ENCODE data around the gene SUFU.

SUFU gene

DNA sequence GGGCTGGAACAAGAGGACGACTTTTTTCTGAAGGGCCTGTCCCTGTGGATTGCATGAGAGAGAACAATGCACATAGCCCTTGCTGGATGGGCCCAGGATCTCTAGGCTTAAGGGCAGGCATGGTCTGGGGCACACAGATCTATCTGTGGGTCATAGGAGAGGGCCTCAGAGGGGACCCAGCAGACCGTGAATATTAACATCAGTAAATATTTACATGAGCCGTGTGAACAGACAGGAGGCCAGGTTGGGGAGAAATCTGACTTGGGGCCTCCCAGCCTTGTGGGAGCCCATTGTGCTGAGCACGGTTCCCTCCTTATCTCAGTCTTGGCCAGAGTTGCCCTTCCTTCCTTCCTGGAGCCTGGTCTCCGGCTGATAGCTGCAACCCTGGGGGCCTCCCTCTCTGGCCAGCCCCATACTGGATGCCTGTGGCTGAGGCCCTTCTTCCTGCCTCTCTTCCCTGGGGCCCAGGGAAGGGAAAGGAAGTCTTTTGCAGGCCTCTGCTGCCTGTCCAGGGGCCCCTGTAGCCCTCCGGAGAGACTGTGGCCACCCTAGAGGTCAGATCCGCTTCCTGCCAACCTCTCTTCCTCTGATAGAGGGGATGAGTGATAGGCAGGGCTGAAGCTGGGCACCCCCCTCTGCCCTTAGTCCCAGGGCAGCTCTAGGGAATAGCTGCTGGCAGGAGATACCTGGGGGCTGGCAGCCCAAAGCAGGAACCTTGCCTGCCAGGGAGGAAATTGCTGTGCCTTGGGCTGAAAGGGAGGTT, 96.0 kb downstream of the SUFU start:
- DNase-seq, result no peak

DNA sequence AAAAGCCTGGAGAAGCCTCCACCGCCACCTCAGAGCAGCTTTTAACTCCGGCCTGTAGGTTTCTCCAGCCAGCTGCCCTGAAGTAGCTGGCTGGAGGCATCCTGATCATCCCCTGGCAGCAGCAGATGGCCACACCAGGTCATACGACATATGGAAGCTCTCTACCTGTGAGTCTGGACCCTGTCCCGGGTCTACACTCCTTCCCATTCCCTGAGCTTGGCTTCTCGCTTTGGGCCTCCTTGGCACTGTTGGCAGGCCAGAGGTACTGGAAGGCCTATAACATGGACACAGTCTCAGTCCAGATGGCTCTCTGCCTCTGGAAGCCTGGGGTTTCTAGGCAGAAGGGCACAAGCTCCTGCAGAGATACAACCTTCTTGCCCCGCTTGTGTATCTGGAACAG, 97.0 kb downstream of the SUFU start:
- no peak for DNase-seq

DNA sequence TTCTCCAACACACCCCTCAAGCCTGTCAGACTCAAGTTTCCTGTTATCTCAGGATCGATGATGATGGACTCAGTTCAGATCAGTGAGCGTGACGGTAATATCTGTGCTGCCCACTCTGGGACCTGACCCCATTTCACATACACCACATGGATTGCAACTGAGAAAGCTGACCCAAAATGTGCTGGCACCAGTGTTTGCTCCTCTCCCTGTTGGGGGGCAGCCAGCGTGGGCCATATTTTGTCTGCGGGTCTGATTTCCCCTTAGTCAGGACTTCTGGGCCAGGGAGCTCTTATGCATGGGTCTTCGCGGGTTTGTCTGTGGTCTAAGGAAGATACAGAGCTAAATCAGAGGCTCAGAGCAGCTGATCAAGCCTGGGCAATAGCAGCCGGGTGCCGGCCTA, 97.9 kb downstream of the SUFU start:
- DNase-seq, result no peak

DNA sequence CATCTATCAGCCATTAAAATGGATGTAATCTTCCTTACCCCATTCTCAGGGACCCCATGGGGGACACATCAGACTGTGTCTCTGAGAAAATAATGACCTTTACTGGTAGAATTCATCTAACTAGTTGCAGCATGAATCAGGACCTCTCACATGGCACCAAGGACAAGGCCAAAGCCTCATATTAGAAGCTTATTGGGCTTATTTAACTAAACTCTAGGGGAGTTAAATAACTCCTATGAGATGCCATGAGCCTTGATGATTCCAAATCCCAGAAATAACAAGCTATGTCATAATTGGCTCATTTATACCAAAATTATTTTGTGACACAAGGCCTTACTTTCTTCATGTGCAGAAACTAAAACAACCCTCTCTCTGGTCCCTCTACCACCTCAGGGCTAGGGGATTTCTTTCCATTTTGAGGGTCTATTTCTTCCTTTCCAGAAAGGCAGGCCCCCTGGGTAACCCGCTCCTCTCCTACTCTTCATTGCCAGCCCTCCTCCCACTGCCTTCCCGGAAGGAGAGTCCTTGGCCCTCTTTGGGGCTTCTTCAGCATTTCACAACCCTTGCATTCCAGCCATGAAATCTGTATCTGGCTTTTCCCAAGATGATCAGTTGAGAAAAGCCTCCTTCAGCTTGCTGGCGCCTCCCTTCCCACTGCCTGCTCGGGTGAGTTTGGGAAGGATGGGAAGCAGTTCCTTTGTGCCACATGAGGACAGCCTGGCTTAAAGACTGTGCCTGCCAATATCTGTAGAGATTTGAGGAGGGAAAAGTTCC, 98.7 kb downstream of the SUFU start:
- DNase-seq, result no peak

DNA sequence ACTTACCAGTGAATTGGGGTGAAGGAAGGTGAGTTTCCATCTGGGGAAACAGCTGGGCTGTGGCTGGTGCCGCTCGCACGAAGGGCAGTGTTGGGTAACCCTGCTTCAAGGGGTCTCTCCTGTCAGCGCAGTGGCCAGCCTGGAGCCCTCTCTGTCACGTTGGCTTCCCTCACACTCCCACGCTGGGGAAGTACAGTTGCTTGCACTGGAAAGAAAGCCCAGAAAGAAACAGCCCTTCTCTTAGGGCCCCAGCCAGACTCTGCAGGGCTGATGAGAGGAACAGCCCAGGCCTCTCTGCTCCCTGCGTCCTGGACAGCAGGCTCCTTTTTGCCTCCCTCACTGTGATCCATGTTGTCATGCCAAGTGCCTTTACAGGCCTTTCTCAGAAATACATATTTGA, 100.2 kb downstream of the SUFU start:
- no peak for DNase-seq

DNA sequence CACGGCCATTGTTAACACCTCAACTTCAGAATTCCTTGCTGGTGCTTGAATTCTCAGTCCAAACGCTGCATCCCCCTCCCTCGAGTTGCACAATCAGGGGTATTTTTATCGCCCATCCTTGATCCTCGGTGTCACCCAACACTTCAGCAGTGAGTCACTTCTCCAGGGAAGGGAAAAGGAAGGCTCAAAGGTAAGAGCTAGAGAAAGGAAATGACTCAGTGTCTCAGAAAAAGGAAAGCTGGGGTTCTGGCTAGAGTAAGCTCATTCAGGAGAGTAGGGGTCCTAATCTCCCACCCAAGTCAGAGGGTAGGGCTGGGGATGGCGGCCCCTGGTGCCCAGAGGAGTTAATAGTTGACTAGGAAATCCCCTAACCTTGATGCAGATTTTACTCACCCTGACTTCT, 100.7 kb downstream of the SUFU start:
- no peak for DNase-seq

DNA sequence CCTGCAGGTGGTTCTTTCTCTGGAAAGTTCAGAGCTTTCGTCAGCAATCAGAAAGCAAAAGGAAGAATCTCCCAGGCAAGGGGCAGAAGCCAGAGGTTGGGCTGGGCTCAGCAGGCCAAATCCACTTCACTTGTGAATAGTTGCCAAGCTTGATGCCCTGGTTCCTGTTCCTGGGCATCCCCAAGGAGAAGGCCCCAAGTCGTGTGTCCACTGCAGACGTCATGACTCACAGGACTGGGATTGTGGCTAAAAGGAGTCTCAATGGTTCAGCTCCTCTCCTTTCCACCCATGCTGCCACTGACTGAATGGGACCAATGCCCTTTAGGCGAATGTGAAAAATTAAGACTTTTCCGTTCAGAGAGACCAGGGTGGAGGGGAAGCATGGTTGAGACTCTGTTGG, 101.9 kb downstream of the SUFU start:
- no peak for DNase-seq

DNA sequence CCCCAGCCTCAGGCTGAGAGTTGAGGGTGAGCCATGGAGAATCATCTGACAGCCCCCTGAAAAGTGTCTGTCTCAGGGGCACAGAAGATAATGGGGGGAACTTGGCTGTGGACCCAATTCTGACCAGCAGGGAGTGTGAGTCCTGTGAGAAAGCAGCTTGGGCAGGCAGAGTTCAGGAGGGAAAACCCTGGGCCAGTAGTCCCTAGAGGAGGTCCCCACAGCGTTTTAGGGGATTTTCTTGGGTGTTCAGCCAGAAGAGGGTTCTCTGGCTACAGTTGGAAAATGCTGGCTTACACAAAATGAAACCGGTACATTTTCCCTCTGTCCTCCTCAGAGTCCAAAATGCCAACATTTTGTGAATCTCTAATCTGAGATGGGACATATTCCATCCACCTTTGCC, 104.7 kb downstream of the SUFU start:
- DNase-seq, result no peak

DNA sequence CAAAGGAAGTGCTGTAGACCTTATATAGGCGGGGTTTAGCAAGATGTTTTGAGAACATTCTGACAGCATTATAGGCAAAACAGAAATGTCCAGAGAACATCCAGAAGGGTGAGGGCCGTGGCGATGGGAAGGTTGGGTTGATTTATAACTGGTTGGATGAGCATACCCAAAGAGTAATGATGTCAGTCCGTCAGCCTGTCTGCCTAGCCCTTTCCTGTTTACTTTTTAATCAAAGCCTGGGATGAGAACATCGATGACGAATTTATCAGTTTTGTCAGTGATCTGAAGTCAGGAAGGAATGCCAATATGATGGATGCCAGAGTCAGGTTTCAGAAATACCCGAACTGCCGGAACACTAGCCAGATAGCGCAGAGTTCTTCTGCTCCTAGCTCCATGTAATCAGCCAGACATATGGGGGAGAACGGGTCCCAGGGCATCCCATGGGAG, 106.7 kb downstream of the SUFU start:
- DNase-seq, result no peak

DNA sequence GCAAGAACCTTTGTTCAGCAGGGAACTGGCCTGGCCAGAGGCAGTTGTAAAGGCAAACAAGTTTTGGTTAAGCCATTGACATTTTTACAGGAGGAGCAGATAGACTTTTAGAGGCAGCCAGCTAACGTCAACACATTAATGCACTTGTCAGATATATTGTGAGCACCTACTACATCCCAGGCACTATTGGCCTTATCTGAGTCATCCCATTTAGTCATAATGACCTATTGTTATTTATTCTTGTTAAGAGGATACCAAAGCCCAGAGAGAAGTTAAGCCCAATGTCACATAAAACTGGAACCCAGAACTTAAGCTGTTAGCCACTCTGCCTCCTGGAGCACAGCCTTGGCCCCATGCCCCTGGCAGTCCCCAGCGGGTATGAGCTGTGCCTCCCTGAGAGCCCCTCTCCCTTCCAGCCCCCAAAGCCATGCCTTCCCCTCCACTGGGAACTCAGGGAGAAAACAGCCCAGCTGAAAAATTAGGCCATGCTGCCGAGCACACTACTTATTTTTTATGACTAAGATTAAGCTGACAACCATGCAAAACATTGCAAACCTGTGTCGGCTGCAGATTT, 107.8 kb downstream of the SUFU start:
- DNase-seq, result no peak

DNA sequence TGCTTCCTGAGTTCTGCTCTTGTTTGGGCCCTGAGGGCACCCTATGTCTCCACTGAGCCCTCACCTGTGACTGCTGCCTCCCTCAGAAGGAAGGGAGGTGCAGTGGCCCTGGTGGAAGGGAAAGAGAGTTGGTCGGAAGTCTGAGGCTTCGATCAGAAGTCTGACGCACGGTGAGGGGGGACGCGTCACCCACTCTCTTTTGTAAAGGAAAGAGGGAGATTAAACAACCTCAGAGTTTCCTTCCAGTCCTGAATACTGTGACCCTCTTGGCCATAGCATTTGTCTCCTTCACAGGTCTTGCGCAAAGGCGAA, 109.1 kb downstream of the SUFU start:
- DNase-seq, result no peak

DNA sequence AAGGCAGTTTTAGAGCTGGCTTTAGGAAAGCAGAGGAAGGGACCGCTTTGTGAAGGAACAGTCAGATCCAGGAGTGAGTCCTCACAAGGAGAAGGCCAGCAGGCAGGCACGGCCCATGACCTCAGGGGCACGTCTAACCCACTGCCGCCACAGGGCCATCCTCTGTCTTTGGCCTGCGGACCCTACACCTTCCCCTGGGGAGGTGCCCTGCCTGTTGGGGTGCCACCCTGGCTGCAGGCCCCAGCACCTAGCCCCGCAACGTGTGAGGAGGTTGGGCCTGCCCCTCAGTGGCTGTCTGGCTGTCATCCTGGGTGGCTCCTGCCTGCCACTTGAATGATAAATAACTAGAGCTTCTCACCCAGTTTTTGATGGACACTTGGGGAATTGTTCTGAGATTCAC, 109.5 kb downstream of the SUFU start:
- DNase-seq, result no peak

DNA sequence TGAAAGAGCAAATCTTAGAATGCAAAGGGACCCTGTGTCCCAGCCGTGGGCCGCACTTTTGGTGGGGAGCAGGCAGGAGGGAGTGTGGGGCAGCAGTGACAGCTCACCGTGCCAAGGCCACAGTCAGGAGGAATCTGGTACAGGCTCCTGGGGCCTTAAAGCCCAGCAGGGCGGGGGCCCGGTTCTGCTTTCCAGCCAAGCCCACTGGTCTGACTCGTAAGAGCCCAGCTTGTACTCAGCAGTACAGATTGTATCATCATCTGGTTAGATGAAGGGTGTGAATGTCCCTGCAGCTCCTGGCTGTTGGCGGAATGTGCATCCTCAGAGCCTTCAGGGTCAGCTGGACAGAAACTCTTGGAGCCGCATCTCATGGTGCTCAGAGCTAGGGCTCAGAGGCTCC, 110.0 kb downstream of the SUFU start:
- no peak for DNase-seq

DNA sequence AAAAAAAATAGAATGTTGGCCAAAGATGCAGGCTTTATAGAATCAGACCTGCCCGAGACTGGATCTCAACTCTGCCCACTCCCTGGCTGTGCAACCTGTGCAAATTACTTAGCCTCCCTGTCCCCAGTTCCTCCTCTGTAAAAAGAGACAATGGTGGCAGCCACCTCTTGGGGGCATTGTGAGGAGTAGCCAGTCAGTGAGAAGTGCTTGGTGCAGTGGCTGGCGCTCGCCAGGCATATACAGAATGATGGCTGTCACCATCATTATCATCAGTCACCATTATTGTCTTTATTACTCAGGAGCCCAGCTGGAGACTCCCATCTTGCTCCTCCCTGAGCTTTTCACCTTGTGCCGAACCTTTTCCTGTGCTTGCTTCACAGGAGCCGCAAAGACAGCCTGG, 111.1 kb downstream of the SUFU start:
- DNase-seq, result no peak

DNA sequence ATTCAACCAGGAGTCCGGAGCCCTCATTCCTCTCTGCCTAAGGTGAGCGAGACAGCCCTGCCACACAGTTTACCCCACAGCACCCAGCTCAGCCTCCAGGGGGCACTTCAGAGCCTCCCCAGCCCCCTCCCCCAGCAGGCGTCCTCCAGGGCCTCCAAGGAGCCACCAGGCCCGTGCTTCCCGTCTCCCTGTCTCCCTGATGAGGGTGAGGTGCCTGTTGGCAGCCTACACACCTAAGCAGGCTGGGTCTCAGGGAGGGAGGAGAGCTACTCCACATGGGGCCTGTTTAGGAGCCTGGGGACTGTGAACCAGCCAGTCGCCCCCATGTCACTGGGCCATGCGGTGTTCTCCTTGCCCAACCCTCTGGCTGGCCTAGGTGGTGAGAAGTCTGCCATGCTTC, 111.6 kb downstream of the SUFU start:
- DNase-seq, result no peak

DNA sequence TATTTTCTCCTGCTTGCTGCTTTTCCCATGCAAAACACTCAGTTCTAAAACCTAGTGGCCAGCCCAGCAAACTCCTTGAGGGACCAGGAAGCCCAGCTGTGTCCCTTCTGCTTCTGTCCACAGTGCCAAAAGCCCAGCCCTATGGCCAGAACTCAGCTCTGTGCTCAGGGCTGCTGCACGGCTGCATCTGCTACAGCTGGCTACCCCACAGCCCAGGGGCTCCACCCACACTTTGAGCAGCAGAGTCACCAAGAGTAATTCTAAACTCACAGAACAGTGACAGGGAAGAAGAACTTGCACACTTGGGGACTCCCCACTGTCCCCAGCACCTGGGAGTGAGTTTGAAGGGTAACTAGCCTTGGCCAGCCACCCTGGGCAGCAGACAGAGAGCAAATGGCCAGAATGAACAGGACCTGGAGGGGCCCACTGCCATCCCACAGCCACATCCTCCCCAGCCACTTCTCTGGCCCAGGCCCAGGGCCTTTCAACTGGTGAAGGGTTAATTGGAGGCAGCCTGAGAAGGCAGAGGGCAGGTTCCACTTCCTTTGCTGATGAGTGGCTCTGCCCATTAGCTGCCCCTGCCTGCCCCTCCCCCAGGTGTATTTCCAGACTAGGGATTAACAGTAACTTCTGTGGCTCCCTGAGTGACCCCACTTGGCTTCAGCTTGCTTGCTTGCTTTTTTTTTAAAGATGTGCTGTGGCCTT, 112.4 kb downstream of the SUFU start:
- DNase-seq, result peak; percentile 90

DNA sequence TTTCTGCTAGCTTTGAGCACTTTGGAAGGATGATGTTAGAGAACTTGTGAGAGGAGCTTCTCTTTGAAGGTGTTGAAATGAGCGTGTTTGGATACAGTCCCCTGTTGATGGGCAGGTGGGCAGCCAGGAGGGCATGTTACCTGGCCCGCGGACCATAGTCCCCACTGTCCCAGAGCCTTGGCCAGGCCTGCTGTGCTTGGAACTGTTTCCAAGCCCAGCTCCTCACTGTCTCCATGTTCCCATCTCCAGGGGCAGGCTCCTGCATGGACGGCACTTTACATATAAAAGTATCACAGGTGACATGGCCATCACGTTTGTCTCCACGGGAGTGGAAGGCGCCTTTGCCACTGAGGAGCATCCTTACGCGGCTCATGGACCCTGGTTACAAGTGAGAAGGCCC, 113.3 kb downstream of the SUFU start:
- no peak for DNase-seq

DNA sequence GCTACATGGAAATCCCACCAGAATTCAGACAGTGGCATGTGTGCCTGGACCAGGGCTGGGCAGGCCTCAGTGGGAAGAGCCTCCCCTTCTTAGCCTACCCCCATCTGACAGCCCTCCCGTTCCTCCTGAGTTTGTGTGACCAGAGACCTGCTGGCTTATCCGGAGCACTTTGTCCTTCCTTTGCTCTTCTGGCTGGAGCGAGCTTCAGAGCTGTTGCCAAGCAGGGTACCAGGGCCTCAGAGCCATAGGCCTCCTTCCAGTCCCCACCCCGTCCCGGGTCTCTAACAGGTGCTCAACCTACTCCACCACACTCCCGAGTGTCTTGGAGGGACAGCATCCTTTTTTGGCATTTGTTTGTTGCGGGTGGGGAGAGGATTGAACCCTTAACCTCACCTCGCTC, 114.0 kb downstream of the SUFU start:
- DNase-seq, result no peak

DNA sequence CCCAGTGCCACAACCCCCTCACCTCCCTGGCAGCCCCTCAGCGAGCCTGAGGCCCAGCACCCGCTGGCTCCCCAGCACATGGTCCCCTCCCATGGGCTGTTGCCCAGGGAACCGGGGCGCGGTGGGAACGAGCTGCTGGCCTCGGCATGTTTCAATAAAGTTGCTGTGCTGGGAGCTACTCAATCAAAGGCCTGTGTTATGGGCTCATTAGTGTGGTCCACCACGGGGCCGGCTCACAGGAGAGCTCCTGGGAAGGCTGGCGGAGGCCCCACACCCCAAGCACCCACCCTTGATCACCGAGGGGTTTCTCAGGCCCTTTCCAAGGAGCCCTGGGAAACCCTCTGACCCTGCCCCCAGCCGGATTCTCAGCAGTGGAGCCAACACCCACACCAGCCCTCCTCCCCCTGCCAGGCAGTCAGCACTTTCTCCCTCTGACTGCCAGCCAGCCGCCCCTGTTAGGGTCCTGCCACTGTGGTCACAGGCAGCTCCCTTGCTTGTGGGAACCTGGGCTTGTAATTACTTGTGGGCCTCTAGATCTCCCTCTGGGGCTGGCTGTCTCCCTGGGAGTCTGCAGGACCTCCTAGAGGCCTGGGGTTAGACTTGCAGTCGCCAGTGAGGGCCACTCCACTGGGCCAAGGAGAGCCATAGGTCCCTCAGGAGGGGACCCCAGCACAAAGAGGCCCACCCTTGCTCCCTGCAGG, 115.7 kb downstream of the SUFU start:
- DNase-seq, result peak; percentile 45

DNA sequence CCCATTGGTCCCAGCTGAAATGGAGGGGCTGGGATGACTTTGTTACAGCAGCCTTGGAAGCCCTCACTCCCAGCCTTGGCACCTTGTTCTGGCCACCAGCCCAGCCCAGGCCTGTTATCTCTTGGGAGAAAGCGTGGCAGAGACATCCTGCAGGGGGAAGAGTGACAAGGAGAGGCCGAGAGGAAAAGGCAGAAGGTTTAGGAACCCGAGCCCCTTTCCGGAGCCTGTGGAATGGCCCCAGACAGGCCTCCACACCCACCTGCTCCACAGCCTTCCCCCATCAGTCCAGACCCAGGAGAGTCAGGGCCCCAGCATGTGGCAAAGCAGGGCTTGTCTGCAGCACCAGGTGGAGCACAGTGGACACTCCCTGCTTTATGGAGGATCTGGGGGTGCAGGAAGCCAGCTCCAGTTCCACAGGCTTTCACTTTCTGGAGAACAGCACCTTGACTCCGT, 116.4 kb downstream of the SUFU start:
- DNase-seq, result no peak

DNA sequence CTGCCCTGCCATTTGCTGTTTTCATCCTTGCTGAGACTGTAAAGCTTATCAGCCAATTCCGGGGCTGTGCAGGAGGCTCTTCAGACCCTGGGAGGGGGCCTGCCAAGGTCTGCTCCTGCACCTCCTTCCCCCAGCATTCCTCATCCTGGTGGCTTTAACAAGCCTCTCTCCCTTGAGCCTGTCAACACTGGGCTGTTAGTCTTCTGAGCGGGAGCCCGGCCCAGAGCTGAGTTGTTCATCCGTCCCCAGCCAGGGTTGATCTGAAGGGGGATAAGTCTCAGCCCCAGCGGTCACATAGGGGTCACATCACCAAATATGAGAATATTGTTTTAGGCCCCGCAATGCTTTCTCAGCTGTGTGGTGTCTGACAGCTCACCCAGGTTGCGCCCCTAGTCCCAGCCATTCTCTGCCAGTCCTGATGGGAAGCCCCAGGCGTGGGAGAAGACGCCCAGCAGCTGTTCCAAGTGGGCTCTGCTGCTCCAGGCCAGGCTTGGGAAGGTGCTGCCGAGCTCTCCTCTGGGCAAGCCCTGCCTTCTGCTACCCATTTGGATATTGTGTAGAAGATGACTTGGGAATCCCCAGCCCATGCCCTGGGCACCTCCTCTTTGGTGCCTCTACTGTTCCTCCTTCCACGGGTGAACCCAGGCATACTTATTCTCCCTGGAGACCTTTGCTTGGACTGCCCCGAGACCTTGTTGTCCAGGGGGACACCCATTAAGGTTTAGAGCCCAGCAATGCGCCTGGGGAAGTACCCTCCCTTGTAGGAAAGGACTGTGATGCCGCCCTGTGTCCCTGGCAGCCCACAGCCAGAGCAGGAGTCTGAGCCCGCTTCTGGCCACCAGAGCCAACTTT, 117.0 kb downstream of the SUFU start:
- peak; percentile 44 for DNase-seq
